ENCODE data around the gene PRKD2. TPM values are rescaled to one million over a fixed set of nuclear protein-coding genes. Genes with fewer than 3 reads are reported as not detected.

The PRKD2 gene
- polyA plus RNA-seq, 3 donors = 6.5 to 46.9 (median 8.1) TPM

- peak overlapping the region in 2 of 7 donors; percentile 28 to 47 for H3K27ac Mint-ChIP-seq
- 50% methylated on average over 3 of the region's 6 CpGs for whole genome bisulfite sequencing (ENCODE audit: insufficient coverage)
These were observed 85.4 kb downstream of the PRKD2 start for GRCh38 chr19:46631481-46631880.

GRCh38 chr19:46630586-46631205 lies 86.2 kb downstream of the PRKD2 start:
- H3K27ac ChIP-seq (ENCODE audit: low read depth in 1 of 2, low read length in 2 of 2) = no peak overlapping the region
- no peak overlapping the region for H2AFZ ChIP-seq (ENCODE audit: insufficient read depth, low read depth, low read length, poor library complexity, severe bottlenecking)
- DNase-seq = no peak
- H3K4me2 ChIP-seq (replicated peaks; ENCODE audit: extremely low read depth, low read length, poor library complexity, severe bottlenecking) = no peak overlapping the region
- H3K36me3 Mint-ChIP-seq = peaks cover 0 to 4% of the 10 kb centered on the region in 2 donors
- intact Hi-C loops (cut with micrococcal nuclease) = no loop called here
- TF ChIP-seq CTCF (IDR thresholded peaks at IDR 0.05) = no peak
- peaks cover 6 to 28% of the 10 kb centered on the region in 2 donors for H3K27me3 ChIP-seq (ENCODE audit: control insufficient read depth in 2 of 2, insufficient read depth in 2 of 2, low read length in 2 of 2)
- H3K36me3 ChIP-seq (replicated peaks in 1 of 2; ENCODE audit: control insufficient read depth in 1 of 2, insufficient read depth in 2 of 2, low read length in 2 of 2) = no peaks in the 10 kb centered on the region
- no peaks in the 10 kb centered on the region for H4K20me1 ChIP-seq (ENCODE audit: insufficient read depth, low read length)
- H3K4me1 ChIP-seq (ENCODE audit: control insufficient read depth in 1 of 2, insufficient read depth in 2 of 2, low read length in 2 of 2) = peaks cover 41 to 47% of the 10 kb centered on the region in 2 donors
- H3K9me3 ChIP-seq (replicated peaks in 1 of 2; ENCODE audit: control insufficient read depth in 1 of 2, insufficient read depth in 1 of 2, low read length in 2 of 2) = no peaks in the 10 kb centered on the region
- no peak overlapping the region for H3K9ac ChIP-seq (ENCODE audit: insufficient read depth, low read length, poor library complexity, severe bottlenecking)
- H3K27ac Mint-ChIP-seq = peak overlapping the region in 2 of 7 donors; percentile 18 to 57
- no peaks in the 10 kb centered on the region for H3K79me2 ChIP-seq (ENCODE audit: insufficient read depth, low read length)
- 68% methylated on average over 12 of the region's 14 CpGs for WGBS (ENCODE audit: insufficient coverage)
- H3K4me3 ChIP-seq (replicated peaks in 1 of 3; ENCODE audit: low read depth in 2 of 3, low read length in 3 of 3) = no peak overlapping the region
- H3K9me3 Mint-ChIP-seq = peaks cover 0 to 3% (median 0%) of the 10 kb centered on the region in 7 donors
- H3K27me3 Mint-ChIP-seq (ENCODE audit: low read depth in 3 of 3) = peaks cover 39 to 40% (median 40%) of the 10 kb centered on the region in 3 donors
- no peak overlapping the region for H3K4me3 Mint-ChIP-seq
- peaks cover 52% of the 10 kb centered on the region for H3K4me1 Mint-ChIP-seq

More at GRCh38 chr19:46631481-46631880, 85.4 kb downstream of the PRKD2 start:
- no peaks in the 10 kb centered on the region for H3K36me3 ChIP-seq (replicated peaks in 1 of 2; ENCODE audit: control insufficient read depth in 1 of 2, insufficient read depth in 2 of 2, low read length in 2 of 2)
- H3K4me1 ChIP-seq (ENCODE audit: control insufficient read depth in 1 of 2, insufficient read depth in 2 of 2, low read length in 2 of 2) = peaks cover 33 to 40% of the 10 kb centered on the region in 2 donors
- no peak for TF ChIP-seq CTCF (IDR thresholded peaks at IDR 0.05)
- intact Hi-C loops (cut with micrococcal nuclease) = no loop called here
- no peak overlapping the region for H3K9ac ChIP-seq (ENCODE audit: insufficient read depth, low read length, poor library complexity, severe bottlenecking)
- no peaks in the 10 kb centered on the region for H3K9me3 ChIP-seq (replicated peaks in 1 of 2; ENCODE audit: control insufficient read depth in 1 of 2, insufficient read depth in 1 of 2, low read length in 2 of 2)
- no peaks in the 10 kb centered on the region for H4K20me1 ChIP-seq (ENCODE audit: insufficient read depth, low read length)
- H3K4me2 ChIP-seq (replicated peaks; ENCODE audit: extremely low read depth, low read length, poor library complexity, severe bottlenecking) = no peak overlapping the region
- H3K79me2 ChIP-seq (ENCODE audit: insufficient read depth, low read length) = no peaks in the 10 kb centered on the region
- peak overlapping the region in 1 of 2 donors; percentile 62 for H3K4me3 Mint-ChIP-seq
- peaks cover 40 to 43% (median 41%) of the 10 kb centered on the region in 3 donors for H3K27me3 Mint-ChIP-seq (ENCODE audit: low read depth in 3 of 3)
- peaks cover 0 to 3% (median 0%) of the 10 kb centered on the region in 7 donors for H3K9me3 Mint-ChIP-seq
- no peak overlapping the region for H2AFZ ChIP-seq (ENCODE audit: insufficient read depth, low read depth, low read length, poor library complexity, severe bottlenecking)
- H3K4me3 ChIP-seq (replicated peaks in 1 of 3; ENCODE audit: low read depth in 2 of 3, low read length in 3 of 3) = no peak overlapping the region
- H3K36me3 Mint-ChIP-seq = peaks cover 0 to 4% of the 10 kb centered on the region in 2 donors
- no peak for DNase-seq
- peaks cover 46% of the 10 kb centered on the region for H3K4me1 Mint-ChIP-seq
- H3K27me3 ChIP-seq (ENCODE audit: control insufficient read depth in 2 of 2, insufficient read depth in 2 of 2, low read length in 2 of 2) = peaks cover 6 to 36% of the 10 kb centered on the region in 2 donors
- H3K27ac ChIP-seq (ENCODE audit: low read depth in 1 of 2, low read length in 2 of 2) = no peak overlapping the region
